ENCODE measurements around the gene APEH. TPM values are rescaled to one million over a fixed set of nuclear protein-coding genes. Genes with fewer than 3 reads are reported as not detected.

The APEH gene
- total RNA-seq, 2 experiments from 2014 or later, result 165 to 166 TPM

DNA sequence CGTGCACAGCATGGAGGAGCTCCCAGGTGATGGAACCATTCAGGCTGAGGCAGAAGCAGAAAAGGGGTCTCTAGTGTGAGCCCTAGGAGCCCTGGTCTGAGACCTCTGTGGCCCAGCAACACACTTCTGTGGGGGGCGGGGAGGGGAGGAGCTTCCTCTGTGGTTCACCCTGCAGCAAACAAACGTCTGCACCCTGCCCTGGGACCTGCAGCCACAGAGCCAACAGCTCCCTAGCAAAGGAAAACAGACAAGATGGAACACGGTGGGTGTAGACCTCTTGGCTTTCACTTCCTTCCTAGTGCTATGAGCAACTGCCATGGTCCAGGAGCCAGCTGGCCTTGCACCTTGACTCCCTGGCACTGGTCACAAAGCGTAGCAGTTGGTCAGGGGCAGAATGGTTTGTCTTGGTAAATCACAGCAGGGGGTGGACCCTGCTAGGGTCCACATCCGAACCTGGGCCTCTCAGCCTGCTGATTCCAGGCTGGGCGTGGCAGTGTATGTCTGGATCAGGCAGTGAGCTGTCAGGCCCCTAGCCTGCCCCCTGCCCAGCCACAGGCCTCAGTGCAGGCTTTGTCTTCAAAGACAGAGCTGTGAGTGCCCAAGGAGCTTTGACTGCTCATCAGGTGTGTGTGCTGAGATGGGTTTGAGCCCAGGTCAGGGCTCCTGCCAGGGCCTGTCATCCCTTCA is 38.6 kb downstream of the APEH start:
- TF ChIP-seq, protein P1, sequence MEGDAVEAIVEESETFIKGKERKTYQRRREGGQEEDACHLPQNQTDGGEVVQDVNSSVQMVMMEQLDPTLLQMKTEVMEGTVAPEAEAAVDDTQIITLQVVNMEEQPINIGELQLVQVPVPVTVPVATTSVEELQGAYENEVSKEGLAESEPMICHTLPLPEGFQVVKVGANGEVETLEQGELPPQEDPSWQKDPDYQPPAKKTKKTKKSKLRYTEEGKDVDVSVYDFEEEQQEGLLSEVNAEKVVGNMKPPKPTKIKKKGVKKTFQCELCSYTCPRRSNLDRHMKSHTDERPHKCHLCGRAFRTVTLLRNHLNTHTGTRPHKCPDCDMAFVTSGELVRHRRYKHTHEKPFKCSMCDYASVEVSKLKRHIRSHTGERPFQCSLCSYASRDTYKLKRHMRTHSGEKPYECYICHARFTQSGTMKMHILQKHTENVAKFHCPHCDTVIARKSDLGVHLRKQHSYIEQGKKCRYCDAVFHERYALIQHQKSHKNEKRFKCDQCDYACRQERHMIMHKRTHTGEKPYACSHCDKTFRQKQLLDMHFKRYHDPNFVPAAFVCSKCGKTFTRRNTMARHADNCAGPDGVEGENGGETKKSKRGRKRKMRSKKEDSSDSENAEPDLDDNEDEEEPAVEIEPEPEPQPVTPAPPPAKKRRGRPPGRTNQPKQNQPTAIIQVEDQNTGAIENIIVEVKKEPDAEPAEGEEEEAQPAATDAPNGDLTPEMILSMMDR (IDR thresholded peaks at IDR 0.05), result no peak
- Mint-ChIP-seq H3K9me3 (no peaks in the 10 kb centered on the region), H3K4me1 (ENCODE audit: low read depth) (peaks cover 8% of the 10 kb centered on the region), H3K27ac (no peak overlapping the region), H3K27me3 (no peaks in the 10 kb centered on the region), H3K4me3 (no peak overlapping the region), H3K36me3 (ENCODE audit: low read depth) (no peaks in the 10 kb centered on the region)
- DNase-seq (no peak), ATAC-seq (no peak)
- ChIA-PET CTCF (interaction anchor here (0.7 to 2.1 kb wide), 3 partner anchors 126 to 218 kb away, joined by 3 to 9 read pairs (median 4); no protein-coding TSS in a partner anchor), POLR2A (interaction anchor here (1.1 to 2.7 kb wide), 2 partner anchors 9 to 214 kb away, joined by 3 to 15 read pairs; no protein-coding TSS in a partner anchor)
- intact Hi-C loops (cut with micrococcal nuclease), result no loop called here

DNA sequence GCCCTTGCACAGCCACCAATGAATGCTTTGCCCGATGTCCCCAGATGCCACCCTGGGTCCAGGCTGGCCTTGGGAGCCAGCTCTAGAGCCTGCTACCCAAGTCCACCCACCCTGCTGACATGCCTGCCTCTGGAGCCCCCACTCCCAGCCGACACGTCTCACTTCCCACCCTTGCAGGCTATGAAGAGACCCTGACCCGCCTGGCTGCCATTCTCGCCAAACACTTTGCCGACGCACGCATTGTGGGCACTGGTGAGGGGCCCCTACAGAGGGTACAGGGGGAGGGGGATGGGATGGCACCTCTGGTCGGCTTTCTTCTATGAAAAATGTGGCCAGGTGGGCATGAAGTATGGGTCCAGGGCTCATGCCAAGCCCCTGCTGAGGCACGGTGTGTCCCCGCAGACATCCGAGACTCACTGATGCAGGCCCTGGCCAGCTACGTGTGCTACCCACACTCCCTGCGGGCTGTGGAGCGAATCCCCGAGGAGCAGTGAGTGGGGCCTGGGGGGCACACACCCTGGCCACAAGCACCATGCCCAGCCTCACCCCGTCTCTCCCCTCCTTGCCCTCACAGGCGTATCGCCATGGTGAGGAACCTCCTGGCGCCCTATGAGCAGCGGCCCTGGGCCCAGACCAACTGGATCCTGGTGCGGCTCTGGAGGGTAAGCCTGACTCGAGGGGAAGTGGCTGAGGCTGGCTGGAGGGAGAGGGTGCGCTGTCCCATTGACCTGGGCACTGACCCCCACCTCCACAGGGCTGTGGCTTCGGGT is 39.4 kb downstream of the APEH start:
- ChIA-PET POLR2A (interaction anchor here (1.4 to 2.7 kb wide), 2 partner anchors 7 to 9 kb away, joined by 3 to 15 read pairs; no protein-coding TSS in a partner anchor), CTCF (interaction anchor here (1.4 kb wide), 1 partner anchor 174 kb away, joined by 4 read pairs; no protein-coding TSS in a partner anchor)
- Mint-ChIP-seq H3K9me3 (no peaks in the 10 kb centered on the region), H3K36me3 (ENCODE audit: low read depth) (no peaks in the 10 kb centered on the region), H3K4me3 (no peak overlapping the region), H3K27ac (no peak overlapping the region), H3K27me3 (no peaks in the 10 kb centered on the region), H3K4me1 (ENCODE audit: low read depth) (peaks cover 9% of the 10 kb centered on the region)
- intact Hi-C loops (cut with micrococcal nuclease), result no loop called here
- TF ChIP-seq, protein P1 (IDR thresholded peaks at IDR 0.05), result no peak
- DNase-seq (no peak), ATAC-seq (no peak)

DNA sequence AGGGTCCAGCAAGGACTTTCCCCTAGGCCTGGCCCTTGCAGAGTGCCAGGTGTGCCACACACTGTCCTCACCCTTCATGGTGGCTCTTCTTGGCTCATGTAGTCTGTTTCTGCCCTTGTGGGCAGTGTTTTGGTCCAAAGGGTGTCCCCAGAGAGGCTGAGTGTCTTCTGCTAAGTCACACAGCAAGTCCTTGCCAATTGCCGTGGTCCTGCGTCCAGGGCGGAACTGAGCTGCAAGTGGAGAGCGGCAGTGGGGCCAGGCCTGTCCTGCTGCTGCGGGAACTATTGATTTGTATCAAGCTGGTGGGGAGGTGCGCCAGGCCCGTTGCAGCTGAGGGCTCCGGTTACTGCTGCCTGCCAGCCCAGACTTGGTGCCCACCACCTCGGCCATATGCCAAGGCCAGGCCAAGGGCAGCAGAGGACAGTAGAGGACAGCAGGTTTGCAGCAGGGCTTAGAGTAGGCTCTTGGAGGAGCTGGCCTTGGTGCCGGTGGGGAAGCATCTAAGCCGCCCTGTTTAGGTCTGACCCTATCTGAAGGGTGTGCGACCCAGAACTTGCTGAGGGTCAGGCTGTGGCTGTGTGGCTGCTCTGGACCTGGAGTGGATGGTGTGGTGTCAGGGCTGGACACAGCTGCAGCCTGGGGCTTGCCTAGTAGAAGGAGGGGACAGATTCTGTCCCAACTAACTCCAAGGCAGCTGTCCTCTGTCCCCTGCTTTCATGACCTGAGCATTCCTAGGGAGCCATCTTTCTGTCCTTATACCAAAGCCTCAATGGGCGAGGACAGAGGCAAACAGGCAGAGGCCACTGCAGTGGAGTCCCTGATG is 40.8 kb downstream of the APEH start:
- ATAC-seq, result no peak
- Mint-ChIP-seq H3K36me3 (ENCODE audit: low read depth) (no peaks in the 10 kb centered on the region), H3K27me3 (no peaks in the 10 kb centered on the region), H3K9me3 (no peaks in the 10 kb centered on the region), H3K4me3 (no peak overlapping the region), H3K4me1 (ENCODE audit: low read depth) (peaks cover 19% of the 10 kb centered on the region), H3K27ac (no peak overlapping the region)
- TF ChIP-seq, protein P1 (IDR thresholded peaks at IDR 0.05), result no peak
- intact Hi-C loops (cut with micrococcal nuclease), result no loop called here
- ChIA-PET CTCF (no interaction called here), POLR2A (interaction anchor here (1.4 kb wide), 1 partner anchor 8 kb away, joined by 3 read pairs; no protein-coding TSS in a partner anchor)
- DNase-seq, result no peak

DNA sequence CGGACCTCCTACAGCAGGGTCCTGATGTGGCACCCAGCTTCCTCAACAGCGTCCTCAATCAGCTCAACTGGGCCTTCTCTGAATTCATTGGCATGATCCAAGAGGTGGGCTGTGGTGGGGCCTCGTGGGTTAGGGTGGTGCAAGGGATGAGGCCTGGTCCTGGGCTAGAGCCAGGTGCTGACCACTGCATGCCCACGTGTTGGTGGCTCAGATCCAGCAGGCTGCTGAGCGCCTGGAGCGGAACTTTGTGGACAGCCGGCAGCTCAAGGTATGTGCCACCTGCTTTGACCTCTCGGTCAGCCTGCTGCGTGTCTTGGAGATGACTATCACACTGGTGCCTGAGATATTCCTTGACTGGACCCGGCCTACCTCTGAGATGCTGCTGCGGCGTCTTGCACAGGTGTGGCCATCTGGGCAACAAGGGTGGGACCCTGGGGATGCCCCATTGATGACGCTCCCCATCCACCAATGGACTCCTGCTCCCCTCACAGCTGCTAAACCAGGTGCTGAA is 41.5 kb downstream of the APEH start:
- CTCF ChIA-PET, result no interaction called here
- no peaks in the 10 kb centered on the region for H3K36me3 Mint-ChIP-seq (ENCODE audit: low read depth)
- ATAC-seq, result no peak
- no peaks in the 10 kb centered on the region for H3K9me3 Mint-ChIP-seq
- POLR2A ChIA-PET, result interaction anchor here (2.2 kb wide), 1 partner anchor 88 kb away, joined by 5 read pairs; the partner anchor contains the start of gene INKA1
- H3K27me3 Mint-ChIP-seq, result no peaks in the 10 kb centered on the region
- H3K27ac Mint-ChIP-seq, result no peak overlapping the region
- intact Hi-C loops (cut with micrococcal nuclease), result no loop called here
- H3K4me3 Mint-ChIP-seq, result no peak overlapping the region
- no peak for DNase-seq
- H3K4me1 Mint-ChIP-seq (ENCODE audit: low read depth), result peaks cover 19% of the 10 kb centered on the region
- TF ChIP-seq, protein P1 (IDR thresholded peaks at IDR 0.05), result no peak

All from activated CD8-positive, alpha-beta T cell treated with anti-CD3 and anti-CD28 coated beads for 36 hours (primary cell).